ENCODE measurements around the gene OCEL1.
A peak's percentile ranks its signal among the peaks of the same experiment; 100 is the strongest.
"Not testable (repeated sequence)": the region's sequence is repeated elsewhere in the genome, so short reads cannot be mapped to it uniquely, and the experiment has no call there.

The OCEL1 gene, protein sequence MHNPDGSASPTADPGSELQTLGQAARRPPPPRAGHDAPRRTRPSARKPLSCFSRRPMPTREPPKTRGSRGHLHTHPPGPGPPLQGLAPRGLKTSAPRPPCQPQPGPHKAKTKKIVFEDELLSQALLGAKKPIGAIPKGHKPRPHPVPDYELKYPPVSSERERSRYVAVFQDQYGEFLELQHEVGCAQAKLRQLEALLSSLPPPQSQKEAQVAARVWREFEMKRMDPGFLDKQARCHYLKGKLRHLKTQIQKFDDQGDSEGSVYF

DNA sequence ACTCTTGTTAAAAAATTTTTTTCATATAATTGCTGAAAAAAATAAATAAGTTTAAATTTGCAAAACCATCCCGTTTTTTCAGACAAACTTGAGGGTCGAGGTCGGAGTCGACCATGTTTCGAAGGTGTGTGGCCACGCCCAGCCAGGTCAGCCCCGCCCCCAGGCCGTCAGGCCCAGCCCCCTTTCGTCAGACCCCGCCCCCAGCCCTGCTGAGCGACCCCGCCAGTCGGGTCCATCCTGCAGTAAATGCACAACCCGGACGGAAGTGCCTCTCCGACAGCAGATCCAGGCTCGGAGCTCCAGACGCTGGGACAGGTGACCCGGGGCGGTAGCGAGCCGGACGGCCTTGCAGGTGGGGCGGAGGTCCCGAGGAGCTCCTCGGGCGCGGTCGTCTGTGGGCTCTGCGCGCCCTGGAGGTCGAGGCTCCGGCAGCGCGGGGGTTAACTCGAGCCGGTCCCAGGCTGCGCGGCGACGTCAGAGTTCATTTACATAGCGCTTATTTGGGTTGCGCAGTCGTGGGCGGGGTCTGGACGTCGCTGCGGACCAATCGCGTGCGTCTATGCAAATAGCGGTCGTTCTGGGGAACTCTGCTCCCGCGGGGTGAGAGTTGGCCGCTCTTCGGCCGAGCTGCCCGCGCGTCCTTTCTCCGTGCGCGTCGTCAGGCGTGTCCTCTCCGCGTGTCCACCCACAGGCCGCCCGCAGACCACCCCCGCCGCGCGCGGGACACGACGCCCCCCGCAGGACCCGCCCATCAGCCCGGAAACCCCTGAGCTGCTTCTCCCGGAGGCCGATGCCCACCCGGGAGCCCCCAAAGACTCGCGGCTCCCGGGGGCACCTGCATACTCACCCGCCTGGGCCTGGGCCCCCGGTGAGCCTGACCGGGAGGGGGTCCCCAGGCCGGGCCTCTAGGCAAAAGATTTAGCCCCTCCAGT is at the start of gene OCEL1:
OCEL1 (plus strand) TSS at position 225 of the 932 bp plus-strand sequence; CDS start at position 247, 22 bp downstream.
- peak; percentile 98 for DNase-seq (ENCODE audit: low spot score)

- no peak for DNase-seq (ENCODE audit: low spot score)
These were observed 47.7 kb upstream of the OCEL1 start for GRCh38 chr19:17178291-17178690.

DNA sequence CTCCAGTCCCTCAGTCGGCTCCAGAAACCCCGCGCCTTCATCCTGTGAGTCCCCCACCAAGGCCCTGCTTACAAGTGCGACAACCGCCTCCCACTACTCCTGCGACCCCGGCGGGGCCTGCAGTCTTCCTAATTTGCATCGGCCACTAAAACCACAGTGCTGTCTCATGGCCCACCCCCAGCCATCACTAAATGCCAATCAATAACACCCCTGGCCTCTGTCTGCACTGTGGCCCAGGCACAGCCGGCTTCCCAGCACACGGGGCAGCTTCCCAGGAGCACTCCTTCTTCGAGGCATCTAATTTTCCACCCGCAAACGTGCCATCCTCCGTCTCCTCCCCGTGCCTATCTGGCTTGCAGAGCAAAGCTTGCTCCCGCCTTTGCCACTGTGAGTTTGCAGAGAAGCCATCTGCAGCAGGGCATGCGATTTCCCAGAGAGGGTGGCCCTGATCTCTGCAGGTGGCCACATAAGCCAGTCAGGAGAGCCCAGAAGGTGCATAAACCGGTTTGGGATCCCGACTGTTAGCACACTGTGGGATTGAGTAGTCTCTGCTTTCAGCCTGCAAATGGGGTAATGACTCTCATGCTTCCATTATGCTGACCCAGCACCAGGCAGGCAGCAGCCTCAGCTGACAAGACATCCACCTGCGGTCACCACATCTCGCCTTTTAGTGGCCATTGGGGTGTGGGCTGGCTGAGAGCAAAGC is 44.9 kb upstream of the OCEL1 start:
- DNase-seq (ENCODE audit: low spot score), result no peak

DNA sequence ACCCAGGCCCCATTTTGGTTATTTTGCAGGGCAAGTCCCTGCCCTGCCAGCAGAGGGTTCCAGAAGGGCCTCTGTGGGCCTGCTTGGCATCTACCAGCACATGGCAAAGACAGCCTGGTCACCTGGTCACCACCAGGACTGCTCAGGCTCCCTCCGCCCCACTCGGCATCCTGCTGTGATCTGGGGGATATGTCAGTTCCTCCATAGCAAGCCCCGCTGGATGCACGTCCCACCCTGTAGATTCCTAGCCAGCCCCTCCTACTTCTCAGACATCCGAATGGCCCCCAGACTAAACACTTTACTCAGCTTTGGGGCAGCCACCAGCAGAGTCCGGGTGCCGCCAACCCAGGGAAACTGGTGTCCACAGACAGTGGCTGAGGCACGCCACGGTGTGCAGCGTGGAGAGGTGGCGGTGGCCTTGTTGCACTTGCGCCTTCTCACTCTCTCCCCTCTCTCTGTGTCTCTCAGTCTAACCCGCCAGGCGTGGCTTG is 42.7 kb upstream of the OCEL1 start:
- DNase-seq (ENCODE audit: low spot score), result no peak

DNA sequence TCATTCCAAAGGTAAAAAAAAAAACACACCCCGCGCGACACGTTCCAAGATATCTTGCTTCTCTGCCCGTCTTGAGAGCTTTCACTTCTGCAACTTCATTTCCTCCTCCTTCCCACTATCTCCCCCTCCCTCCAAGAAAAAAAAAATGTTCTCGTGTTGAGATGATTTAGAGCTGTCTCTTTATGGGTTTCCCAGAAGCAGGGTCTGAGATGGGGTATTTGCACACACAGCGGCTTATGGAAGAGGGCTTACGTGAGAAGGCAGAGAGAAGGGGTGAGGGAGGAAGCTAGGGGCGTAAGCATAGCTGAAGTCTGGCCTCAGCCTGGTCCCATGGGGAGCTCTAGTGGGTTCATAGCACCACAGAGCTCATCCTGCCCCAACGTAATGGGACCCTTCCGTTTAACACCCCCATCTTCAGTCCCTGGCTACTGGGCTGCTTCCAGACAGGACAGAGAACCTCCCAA is 42.1 kb upstream of the OCEL1 start:
- no peak for DNase-seq (ENCODE audit: low spot score)

DNA sequence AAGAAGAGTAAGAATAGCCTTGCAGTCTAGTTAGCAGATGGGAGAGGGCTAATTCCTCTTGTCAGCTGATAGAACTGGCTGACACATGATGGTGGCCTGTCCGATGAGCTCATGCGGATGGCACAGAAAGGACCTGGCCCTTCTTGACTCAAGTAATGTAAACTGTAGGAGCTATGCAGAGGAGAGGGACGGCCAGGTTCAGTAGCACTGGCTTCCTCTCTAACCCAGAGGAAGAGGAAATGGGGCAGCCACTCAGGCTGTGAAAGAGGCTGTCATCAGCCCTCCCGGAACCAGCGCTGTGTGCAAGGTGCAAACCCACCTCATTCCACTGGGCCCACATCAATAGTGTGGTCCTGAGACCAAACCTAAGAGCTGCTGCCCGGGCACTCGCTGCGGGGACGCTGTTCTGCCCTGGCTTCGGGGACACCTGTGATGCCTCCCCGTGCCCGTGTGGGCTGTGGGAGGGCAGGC is 41.6 kb upstream of the OCEL1 start:
- DNase-seq (ENCODE audit: low spot score), result no peak

DNA sequence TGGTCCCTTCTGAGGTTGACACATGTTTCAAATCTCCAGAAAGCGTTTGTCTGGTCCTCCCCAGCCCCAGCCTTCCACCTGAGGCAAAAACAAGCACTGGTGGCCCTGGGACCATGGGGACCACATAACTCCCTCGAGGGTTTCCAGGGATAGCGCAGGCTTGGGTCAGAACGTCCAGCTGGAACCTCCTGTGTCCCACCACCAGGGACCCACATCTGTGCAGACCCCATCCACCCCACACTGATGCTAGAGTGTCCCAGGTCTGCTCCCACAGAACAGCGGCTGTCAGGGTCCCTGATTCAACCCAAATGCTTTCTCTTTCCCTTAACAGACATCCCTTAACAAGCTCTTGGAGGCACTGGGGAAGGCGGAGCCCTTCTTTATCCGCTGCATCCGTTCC is 40.4 kb upstream of the OCEL1 start:
- no peak for DNase-seq (ENCODE audit: low spot score)

- not testable (repeated sequence) for DNase-seq (ENCODE audit: low spot score)
These were observed 34.3 kb upstream of the OCEL1 start for GRCh38 chr19:17191736-17192135.

DNA sequence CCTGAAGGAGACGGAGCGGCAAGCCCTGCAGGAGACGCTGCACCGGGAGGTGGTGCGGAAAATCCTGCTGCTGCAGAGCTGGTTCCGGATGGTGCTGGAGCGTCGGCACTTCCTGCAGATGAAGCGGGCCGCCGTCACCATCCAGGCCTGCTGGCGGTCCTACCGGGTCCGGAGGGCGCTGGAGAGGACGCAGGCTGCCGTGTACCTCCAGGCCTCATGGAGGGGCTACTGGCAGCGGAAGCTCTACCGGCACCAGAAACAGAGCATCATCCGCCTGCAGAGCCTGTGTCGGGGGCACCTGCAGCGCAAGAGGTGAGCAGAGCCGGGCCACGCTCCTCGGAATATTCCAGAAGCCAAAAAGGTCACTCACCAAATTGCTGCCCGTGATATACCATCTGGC is 33.3 kb upstream of the OCEL1 start:
- DNase-seq (ENCODE audit: low spot score), result no peak

- DNase-seq (ENCODE audit: low spot score), result no peak
These were observed 31.4 kb upstream of the OCEL1 start for GRCh38 chr19:17194608-17195007.

DNA sequence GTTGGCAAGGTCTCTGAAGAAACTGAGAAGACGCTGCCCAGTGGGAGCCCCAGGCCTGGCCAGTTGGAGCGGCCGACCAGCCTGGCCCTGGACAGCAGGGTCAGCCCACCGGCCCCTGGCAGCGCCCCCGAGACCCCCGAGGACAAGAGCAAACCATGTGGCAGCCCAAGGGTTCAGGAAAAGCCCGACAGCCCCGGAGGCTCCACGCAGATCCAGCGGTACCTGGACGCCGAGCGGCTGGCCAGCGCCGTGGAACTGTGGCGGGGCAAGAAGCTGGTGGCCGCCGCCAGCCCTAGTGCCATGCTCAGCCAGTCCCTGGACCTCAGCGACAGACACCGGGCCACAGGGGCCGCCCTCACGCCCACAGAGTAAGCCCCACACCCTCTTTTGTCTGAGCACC is 30.9 kb upstream of the OCEL1 start:
- no peak for DNase-seq (ENCODE audit: low spot score)

GRCh38 chr19:17196610-17197009 is 29.4 kb upstream of the OCEL1 start:
- DNase-seq (ENCODE audit: low spot score), result no peak

DNA sequence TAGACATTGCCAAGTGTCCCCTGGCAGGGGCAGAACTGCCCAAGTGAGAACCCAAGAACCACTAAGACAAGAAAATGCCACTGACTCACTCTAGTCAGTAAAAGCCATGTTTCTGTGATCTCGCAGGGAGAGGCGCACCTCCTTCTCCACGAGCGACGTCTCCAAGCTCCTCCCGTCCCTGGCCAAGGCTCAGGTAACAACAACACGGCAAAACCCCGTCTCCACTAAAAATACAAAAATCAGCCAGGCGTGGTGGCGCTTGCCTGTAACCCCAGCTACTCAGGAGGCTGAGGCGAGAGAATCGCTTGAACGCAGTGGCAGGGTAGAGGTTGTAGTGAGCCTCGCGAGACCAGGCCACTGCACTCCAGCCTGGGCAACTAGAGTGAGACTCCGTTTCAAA is 28.4 kb upstream of the OCEL1 start:
- no peak for DNase-seq (ENCODE audit: low spot score)

DNA sequence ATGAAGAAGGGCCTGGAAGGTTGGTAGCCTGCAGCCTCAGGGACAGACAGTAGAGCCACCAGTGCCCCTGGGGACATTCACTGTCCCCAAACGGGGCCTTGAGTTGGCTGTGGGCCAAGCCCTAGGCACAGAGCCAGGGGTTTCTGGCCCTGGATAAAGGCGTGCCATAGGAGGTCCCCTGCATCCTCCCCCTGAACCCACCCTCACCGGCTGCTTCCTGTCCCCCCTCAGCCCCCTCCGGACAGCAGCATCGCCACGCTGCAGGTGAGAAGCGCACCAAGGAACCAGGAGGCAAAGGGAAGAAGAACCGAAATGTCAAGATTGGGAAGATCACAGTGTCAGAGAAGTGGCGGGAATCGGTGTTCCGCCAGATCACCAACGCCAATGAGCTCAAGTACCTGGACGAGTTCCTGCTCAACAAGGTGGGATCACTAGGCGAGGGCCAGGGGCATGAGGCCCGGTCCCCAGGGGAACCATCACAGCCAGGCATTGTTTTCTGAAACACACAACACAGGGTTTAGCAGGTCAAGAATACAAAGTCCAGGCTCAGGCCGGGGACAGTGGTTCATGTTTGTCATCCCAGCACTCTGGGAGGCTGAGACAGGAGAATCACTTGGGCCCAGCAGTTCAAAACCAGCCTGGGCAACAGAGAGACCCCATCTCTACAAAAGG is 25.5 kb upstream of the OCEL1 start:
- no peak for DNase-seq (ENCODE audit: low spot score)

DNA sequence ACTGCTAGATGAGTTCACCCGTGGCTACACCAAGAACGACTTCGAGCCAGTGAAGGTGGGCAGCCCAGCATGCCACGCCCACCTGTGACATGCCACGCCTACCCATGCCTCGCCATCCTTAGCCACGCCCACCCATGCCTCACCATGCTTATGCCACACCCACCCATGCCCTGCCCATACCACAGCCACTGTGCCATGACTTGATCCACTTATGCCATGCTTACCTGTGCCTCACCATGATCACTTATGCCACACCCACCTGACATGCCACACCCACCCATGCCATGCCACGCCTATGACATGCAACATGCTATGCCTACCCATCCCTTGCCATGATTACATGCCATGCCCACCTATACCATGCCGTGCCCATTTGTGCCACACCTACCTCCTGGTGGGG is 23.8 kb upstream of the OCEL1 start:
- peak; percentile 21 for DNase-seq (ENCODE audit: low spot score)

DNA sequence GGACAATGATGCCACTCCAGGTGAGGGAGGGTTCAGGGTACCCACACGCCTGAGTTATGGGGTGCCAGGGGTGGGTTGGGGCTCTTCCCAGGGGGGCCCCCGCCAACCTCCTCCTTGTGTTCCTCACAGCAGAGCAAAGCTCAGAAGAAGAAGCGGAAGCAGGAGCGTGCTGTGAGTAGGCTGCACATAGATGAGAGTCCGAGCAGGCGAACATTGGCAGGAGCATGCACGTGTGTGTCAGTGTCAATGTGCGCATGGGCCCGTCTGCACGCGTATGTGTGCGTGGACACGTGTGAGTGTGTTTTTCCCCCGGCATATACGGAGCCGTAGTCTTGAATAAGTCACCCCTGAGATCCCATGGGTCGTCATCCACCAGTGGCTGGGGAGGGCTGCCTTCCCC is 23.3 kb upstream of the OCEL1 start:
- DNase-seq (ENCODE audit: low spot score), result no peak

DNA sequence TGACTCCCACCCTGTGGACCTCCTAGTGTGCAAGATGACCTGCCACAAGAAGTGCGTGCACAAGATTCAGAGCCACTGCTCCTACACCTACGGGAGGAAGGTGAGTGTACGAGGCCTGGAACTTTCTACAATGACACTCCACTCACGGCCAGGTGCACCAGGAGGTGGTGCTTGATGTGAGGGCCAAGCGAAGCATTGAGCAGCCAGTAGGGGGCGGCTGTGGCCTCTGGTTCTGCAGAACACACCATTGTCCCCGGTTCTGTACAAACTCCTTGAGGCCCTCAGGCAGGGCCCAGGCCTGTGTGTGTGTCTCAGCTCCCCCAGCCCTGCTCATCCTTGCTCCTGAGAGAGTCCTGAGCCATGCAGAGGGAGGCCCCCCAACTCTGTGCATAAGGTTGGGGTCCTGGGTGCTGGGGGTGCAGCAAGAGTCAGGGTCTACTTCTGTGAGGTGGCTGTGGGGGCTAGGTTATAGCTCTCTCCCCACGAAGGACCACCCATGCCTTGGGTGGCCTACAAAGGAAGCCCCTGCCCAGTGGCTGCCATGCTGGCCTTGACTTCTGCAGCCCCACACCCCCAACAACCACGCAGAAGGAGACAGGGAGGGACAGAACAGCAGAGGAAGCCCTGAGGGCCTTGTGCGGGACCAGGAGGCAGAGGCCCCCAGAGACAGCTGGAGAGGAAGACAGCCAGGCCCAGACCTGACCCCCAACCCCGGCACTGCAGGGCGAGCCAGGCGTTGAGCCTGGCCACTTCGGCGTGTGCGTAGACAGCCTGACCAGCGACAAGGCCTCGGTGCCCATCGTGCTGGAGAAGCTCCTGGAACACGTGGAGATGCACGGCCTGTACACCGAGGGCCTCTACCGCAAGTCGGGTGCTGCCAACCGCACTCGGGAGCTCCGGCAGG is 20.5 kb upstream of the OCEL1 start:
- peak; percentile 41 for DNase-seq (ENCODE audit: low spot score)

GRCh38 chr19:17206736-17207581 is 19.1 kb upstream of the OCEL1 start:
- DNase-seq (ENCODE audit: low spot score), result no peak

DNA sequence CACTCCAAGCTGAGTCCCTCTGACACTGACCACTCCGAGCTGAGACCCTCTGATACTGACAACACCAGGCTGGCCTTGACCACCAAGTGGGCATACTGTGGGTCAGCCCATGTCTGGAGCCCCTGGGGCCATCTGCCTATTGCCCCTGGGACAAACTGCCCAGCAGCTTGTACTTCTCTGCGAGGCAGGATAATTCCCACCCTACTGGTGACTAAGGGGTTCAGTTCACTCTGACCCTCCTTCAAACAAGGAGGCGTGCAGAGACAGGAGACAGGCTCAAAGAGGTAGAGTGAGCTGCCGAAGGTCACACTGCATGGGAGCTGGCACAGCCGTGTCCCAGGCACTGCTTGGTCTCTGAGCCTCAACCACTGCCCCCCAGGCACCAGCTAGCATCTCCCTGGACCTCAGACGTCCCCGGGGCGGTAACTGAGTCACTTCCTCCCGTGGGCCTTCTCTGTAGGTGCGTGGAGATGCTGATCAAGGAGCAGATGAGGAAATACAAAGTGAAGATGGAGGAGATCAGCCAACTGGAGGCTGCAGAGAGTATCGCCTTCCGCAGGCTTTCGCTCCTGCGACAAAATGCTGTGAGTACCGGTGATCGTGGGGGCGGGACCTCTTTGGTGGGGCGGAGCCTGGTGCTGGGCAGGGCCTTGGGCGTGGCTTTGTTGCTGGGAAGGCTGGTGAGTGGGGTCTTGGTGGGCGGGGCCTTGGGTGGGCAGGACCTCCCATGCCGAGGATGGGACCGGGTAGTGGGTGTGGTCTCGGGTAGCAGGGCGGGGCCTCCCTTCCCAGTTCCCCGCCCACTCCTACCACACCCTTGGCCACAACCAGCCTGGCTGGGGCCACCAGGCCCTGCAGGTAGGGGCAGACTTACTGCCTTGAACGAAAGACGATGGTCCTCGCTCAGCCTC is 16.6 kb upstream of the OCEL1 start:
- DNase-seq (ENCODE audit: low spot score), result no peak
